GM12878 (cell line): ENCODE measurements around the gene MAP4K2. TPM values are rescaled to one million over a fixed set of nuclear protein-coding genes. Genes with fewer than 3 reads are reported as not detected.

Source experiments
- ATAC-seq: fragments of 200-7000 bp; cut with Tn5 transposase; 3 replicates; pipeline ENCODE4 v1.9.1; 2020; ENCODE audit warnings: mild to moderate bottlenecking, moderate library complexity
- BruUV-seq: library from RNA; stranded (reverse); fragments of 400-500 nt; replicated peaks from 2 replicates; lab custom pipeline; 2021; lab: Mats Ljungman, UMichigan
- CTCF ChIA-PET: fragments of 300-600 bp; sonication (Branson Sonifier 250); formaldehyde crosslinking; extraction: SDS; loops from one replicate; lab custom pipeline; 2021; ENCODE audit warnings: inconsistent platforms; lab: Yijun Ruan, JAX
- POLR2A ChIA-PET: fragments of 350-600 bp; formaldehyde crosslinking; extraction: SDS; loops from one replicate; lab custom pipeline; 2021; ENCODE audit warnings: inconsistent platforms; lab: Charles Lee
- RAD21 ChIA-PET: fragments of 300-600 bp; sonication (Branson Sonifier 250); formaldehyde crosslinking; loops from one replicate; lab custom pipeline; 2023; ENCODE audit warnings: antibody characterized with exemption; ENCODE audit not compliant: unreplicated experiment; lab: Charles Lee
- SMC1A ChIA-PET: fragments of 300-600 bp; sonication (Branson Sonifier 250); formaldehyde crosslinking; loops from one replicate; lab custom pipeline; 2023; ENCODE audit not compliant: unreplicated experiment, uncharacterized antibody; lab: Charles Lee
- DNase-seq: peaks from one replicate; pipeline ENCODE4 v3.0.0-alpha.2; 2011; ENCODE audit warnings: low read depth, low spot score
- FAIRE-seq: peaks from 3 replicates; lab custom pipeline; 2011; peaks lifted over from hg19 to GRCh38; lab: Jason Lieb, UNC
- H2AFZ ChIP-seq: 2 replicates; pipeline ENCODE4 v1.6.0; 2011; ENCODE audit warnings: low read depth, low read length, control low read depth; ENCODE audit not compliant: control insufficient read depth
- H3K27ac ChIP-seq: 2 replicates; pipeline ENCODE4 v1.5.1; 2011; ENCODE audit warnings: control low read depth; ENCODE audit not compliant: control insufficient read depth, insufficient read depth
- H3K27me3 ChIP-seq, 2 experiments: replicated peaks in 1 of 2; 2 replicates each; pipeline versions ENCODE4 v1.6.0 to v1.6.1; 2011; ENCODE audit warnings: low read length in 1 of 2; ENCODE audit not compliant: control insufficient read depth in 2 of 2, insufficient read depth in 2 of 2
- H3K36me3 ChIP-seq, 2 experiments: 2 replicates each; pipeline ENCODE4 v1.5.1; 2011; ENCODE audit warnings: low read length in 1 of 2; ENCODE audit not compliant: control insufficient read depth in 2 of 2, insufficient read depth in 2 of 2
- H3K4me1 ChIP-seq: 2 replicates; pipeline ENCODE4 v1.6.1; 2011; ENCODE audit warnings: mild to moderate bottlenecking, low read length, moderate library complexity, mixed read lengths; ENCODE audit not compliant: control insufficient read depth, insufficient read depth
- H3K4me2 ChIP-seq: 2 replicates; pipeline ENCODE4 v1.6.0; 2011; ENCODE audit warnings: control low read depth; ENCODE audit not compliant: control insufficient read depth, insufficient read depth
- H3K4me3 ChIP-seq: fragments of 200-600 bp; sonication (generic); 2 replicates; pipeline ENCODE4 v1.5.1; 2016
- H3K79me2 ChIP-seq: 2 replicates; pipeline ENCODE4 v1.6.0; 2011; ENCODE audit warnings: low read length; ENCODE audit not compliant: control insufficient read depth, insufficient read depth
- H3K9ac ChIP-seq: 2 replicates; pipeline ENCODE4 v1.8.0; 2011; ENCODE audit warnings: low read length, control low read depth, mixed read lengths; ENCODE audit not compliant: control insufficient read depth, insufficient read depth
- H3K9me3 ChIP-seq: replicated peaks from 3 replicates; pipeline ENCODE4 v1.5.1; 2011; ENCODE audit warnings: mild to moderate bottlenecking, low read length; ENCODE audit not compliant: control insufficient read depth, insufficient read depth
- H4K20me1 ChIP-seq: 2 replicates; pipeline ENCODE4 v1.6.0; 2011; ENCODE audit not compliant: control insufficient read depth, insufficient read depth
- BMI1 ChIP-seq: fragments of 450-650 bp; IDR thresholded peaks from 2 replicates; pipeline ENCODE4 v1.6.1; 2016; ENCODE audit warnings: mild to moderate bottlenecking, moderate library complexity, borderline replicate concordance
- CREM ChIP-seq: IDR thresholded peaks from 2 replicates; pipeline ENCODE4 v1.6.1; 2014; ENCODE audit warnings: antibody characterized with exemption, low read depth
- EED ChIP-seq: sonication (generic); IDR thresholded peaks from 2 replicates; pipeline ENCODE4 v1.6.1; 2016; ENCODE audit warnings: antibody characterized with exemption, low read depth
- EGR1 ChIP-seq, 2 experiments: IDR thresholded peaks; 1 replicate in 1 of 2; 2 replicates in 1 of 2; pipeline ENCODE4 v1.6.1; 2011 to 2012; ENCODE audit warnings: low read depth in 2 of 2, low read length in 2 of 2, borderline replicate concordance in 1 of 2, mild to moderate bottlenecking in 1 of 2, moderate library complexity in 1 of 2
- FOXK2 ChIP-seq: fragments of 450-650 bp; IDR thresholded peaks from 2 replicates; pipeline ENCODE4 v1.6.1; 2017; ENCODE audit warnings: mild to moderate bottlenecking, moderate library complexity
- NR2C2 ChIP-seq: IDR thresholded peaks from 2 replicates; pipeline ENCODE4 v1.6.1; 2011; ENCODE audit warnings: borderline replicate concordance, low read depth; ENCODE audit not compliant: control insufficient read depth, insufficient read length
- PAX8 ChIP-seq: fragments of 450-650 bp; IDR thresholded peaks from 2 replicates; pipeline ENCODE4 v1.6.1; 2017; ENCODE audit warnings: mild to moderate bottlenecking, moderate library complexity
- POLR2AphosphoS2 ChIP-seq: IDR thresholded peaks from 2 replicates; pipeline ENCODE4 v1.6.1; 2011; ENCODE audit warnings: low read depth, mild to moderate bottlenecking, low read length, improper control_type of control experiment, moderate library complexity
- RAD21 ChIP-seq: IDR thresholded peaks from 2 replicates; pipeline ENCODE4 v1.6.1; 2011; ENCODE audit warnings: mild to moderate bottlenecking, low read depth, low read length, moderate library complexity; ENCODE audit not compliant: insufficient read depth
- RB1 ChIP-seq: fragments of 450-650 bp; formaldehyde crosslinking; IDR thresholded peaks from 2 replicates; pipeline ENCODE4 v1.6.1; 2017; ENCODE audit warnings: mild to moderate bottlenecking, borderline replicate concordance
- SUPT20H ChIP-seq: IDR thresholded peaks from 2 replicates; pipeline ENCODE4 v1.6.1; 2011; ENCODE audit warnings: low read depth, mild to moderate bottlenecking, low read length, moderate library complexity, borderline replicate concordance; ENCODE audit not compliant: control insufficient read depth
- TARDBP ChIP-seq: IDR thresholded peaks from 2 replicates; pipeline ENCODE4 v1.6.1; 2016; ENCODE audit warnings: borderline replicate concordance
- TCF12 ChIP-seq: IDR thresholded peaks from 2 replicates; pipeline ENCODE4 v1.6.1; 2011; ENCODE audit warnings: low read depth, mild to moderate bottlenecking, low read length
- WGBS: methylation state at CpG from one replicate; pipeline ENCODE4 v1.1.6; 2016; ENCODE audit warnings: low lambda C conversion rate; ENCODE audit not compliant: insufficient replicate concordance, insufficient coverage; ENCODE audit errors: missing lambda C conversion rate; 5-methylcytosine and 5-hydroxymethylcytosine counted together
- in situ Hi-C: fragments of 300-500 bp; cut with MboI; formaldehyde crosslinking; loops from 9 replicates; pipeline ENCODE4 v1.14.3; 2018; ENCODE audit warnings: mixed read lengths
- intact Hi-C: fragments of 100-400 bp; cut with micrococcal nuclease; formaldehyde crosslinking; loops from one replicate; pipeline ENCODE4 v1.14.2; 2022; ENCODE audit not compliant: unreplicated experiment
- polyA plus RNA-seq, 11 experiments: library from polyadenylated mRNA; depleted of rRNA in 4 of 11; unstranded in 6 of 11; stranded (reverse) in 5 of 11; fragments of >200 nt; fragmentation: Nextera tagmentation in 4 of 11; fragmentation: Illumina TruSeq in 1 of 11; extraction: Ambion mirVana in 4 of 11; extraction: Trizol in 1 of 11; gene quantifications; 1 replicate in 1 of 11; 2 replicates in 10 of 11; pipeline versions ENCODE4 v1.2.1 to v1.2.3, GENCODE V29; 2011 to 2016; ENCODE audit warnings: inconsistent platforms in 2 of 11, missing spikeins in 2 of 11, low read depth in 1 of 11
- total RNA-seq, 4 experiments: library from RNA; depleted of rRNA in 3 of 4; stranded (reverse); fragments of >200 nt in 3 of 4; fragmentation: Illumina TruSeq in 1 of 4; extraction: Trizol in 1 of 4; gene quantifications; 2 replicates each; pipeline versions ENCODE4 v1.2.1 to v1.2.3, GENCODE V29; 2013 to 2021
- TF ChIP-seq, protein P1 (sequence below): fragments of 450-650 bp; formaldehyde crosslinking; IDR thresholded peaks from 2 replicates; pipeline ENCODE4 v1.4.0; 2020; ENCODE audit warnings: mild to moderate bottlenecking, moderate library complexity
- TF ChIP-seq, protein P2 (sequence below): IDR thresholded peaks from 2 replicates; pipeline ENCODE4 v1.6.1; 2012; ENCODE audit warnings: low read depth, low read length, improper control_type of control experiment
- TF ChIP-seq, protein P3 (sequence below): fragments of 450-650 bp; IDR thresholded peaks from 2 replicates; pipeline ENCODE4 v1.6.1; 2017; ENCODE audit warnings: borderline replicate concordance
- TF ChIP-seq, protein P4 (sequence below): fragments of 150-350 bp; IDR thresholded peaks from 2 replicates; pipeline ENCODE4 v1.6.1; 2014; ENCODE audit warnings: mild to moderate bottlenecking, low read depth, low read length

Gene MAP4K2
- total and polyA plus RNA-seq, 10 of the 15 experiments (the other 5 are each of a cell fraction or from before 2014, with no cell fraction given): 0.98 to 78.1 (median 48.9) TPM

DNA sequence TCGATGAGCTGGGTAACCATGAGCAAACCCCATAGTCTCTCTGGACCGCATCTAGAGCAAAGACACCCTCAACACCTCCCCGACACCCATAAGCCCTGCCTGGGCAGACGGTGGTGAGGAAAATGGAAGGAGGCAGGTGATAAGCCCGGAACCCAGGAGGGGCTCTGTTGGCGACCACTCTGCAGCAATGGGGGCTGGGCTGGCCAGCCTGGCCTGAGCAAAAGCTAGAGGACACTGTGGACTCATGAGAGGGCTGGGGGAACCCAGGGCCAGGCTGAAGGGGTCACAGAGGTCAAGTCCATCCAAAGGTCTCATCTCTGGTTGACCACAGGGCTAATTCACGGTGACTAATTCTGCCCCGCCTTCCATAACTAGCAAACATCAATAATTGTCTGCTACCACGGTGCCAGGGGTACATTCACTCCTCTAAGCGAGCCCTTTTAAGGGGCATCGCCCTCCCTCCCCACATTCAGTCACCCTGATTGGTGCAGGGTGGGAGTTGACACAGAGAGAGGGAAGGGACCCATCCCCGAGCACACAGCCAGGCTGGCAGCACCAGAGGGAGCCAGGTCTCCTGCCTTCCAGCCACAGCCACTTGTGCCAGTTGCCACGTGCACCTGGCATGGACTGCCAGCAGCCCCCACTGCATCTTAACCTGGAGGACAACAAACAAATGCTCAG, 47.2 kb downstream of the MAP4K2 start:
- FAIRE-seq: no peak
- no peak for TF ChIP-seq EGR1 (IDR thresholded peaks at IDR 0.05; ENCODE audit: borderline replicate concordance in 1 of 2, low read depth in 2 of 2, low read length in 2 of 2)
- TF ChIP-seq, protein P1, sequence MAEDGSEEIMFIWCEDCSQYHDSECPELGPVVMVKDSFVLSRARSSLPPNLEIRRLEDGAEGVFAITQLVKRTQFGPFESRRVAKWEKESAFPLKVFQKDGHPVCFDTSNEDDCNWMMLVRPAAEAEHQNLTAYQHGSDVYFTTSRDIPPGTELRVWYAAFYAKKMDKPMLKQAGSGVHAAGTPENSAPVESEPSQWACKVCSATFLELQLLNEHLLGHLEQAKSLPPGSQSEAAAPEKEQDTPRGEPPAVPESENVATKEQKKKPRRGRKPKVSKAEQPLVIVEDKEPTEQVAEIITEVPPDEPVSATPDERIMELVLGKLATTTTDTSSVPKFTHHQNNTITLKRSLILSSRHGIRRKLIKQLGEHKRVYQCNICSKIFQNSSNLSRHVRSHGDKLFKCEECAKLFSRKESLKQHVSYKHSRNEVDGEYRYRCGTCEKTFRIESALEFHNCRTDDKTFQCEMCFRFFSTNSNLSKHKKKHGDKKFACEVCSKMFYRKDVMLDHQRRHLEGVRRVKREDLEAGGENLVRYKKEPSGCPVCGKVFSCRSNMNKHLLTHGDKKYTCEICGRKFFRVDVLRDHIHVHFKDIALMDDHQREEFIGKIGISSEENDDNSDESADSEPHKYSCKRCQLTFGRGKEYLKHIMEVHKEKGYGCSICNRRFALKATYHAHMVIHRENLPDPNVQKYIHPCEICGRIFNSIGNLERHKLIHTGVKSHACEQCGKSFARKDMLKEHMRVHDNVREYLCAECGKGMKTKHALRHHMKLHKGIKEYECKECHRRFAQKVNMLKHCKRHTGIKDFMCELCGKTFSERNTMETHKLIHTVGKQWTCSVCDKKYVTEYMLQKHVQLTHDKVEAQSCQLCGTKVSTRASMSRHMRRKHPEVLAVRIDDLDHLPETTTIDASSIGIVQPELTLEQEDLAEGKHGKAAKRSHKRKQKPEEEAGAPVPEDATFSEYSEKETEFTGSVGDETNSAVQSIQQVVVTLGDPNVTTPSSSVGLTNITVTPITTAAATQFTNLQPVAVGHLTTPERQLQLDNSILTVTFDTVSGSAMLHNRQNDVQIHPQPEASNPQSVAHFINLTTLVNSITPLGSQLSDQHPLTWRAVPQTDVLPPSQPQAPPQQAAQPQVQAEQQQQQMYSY (CRISPR knock-in tag): no peak
- no peak for TF ChIP-seq CREM
- TF ChIP-seq, protein P2, sequence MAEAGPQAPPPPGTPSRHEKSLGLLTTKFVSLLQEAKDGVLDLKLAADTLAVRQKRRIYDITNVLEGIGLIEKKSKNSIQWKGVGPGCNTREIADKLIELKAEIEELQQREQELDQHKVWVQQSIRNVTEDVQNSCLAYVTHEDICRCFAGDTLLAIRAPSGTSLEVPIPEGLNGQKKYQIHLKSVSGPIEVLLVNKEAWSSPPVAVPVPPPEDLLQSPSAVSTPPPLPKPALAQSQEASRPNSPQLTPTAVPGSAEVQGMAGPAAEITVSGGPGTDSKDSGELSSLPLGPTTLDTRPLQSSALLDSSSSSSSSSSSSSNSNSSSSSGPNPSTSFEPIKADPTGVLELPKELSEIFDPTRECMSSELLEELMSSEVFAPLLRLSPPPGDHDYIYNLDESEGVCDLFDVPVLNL: no peak
- TF ChIP-seq TCF12: no peak
- TF ChIP-seq EED: no peak
- TF ChIP-seq, protein P3, sequence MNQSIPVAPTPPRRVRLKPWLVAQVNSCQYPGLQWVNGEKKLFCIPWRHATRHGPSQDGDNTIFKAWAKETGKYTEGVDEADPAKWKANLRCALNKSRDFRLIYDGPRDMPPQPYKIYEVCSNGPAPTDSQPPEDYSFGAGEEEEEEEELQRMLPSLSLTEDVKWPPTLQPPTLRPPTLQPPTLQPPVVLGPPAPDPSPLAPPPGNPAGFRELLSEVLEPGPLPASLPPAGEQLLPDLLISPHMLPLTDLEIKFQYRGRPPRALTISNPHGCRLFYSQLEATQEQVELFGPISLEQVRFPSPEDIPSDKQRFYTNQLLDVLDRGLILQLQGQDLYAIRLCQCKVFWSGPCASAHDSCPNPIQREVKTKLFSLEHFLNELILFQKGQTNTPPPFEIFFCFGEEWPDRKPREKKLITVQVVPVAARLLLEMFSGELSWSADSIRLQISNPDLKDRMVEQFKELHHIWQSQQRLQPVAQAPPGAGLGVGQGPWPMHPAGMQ: no peak
- TF ChIP-seq RAD21: no peak
- TF ChIP-seq NR2C2: no peak
- TF ChIP-seq RB1: no peak
- no peak for TF ChIP-seq SUPT20H
- TF ChIP-seq BMI1: no peak
- TF ChIP-seq TARDBP: no peak
- TF ChIP-seq, protein P4, sequence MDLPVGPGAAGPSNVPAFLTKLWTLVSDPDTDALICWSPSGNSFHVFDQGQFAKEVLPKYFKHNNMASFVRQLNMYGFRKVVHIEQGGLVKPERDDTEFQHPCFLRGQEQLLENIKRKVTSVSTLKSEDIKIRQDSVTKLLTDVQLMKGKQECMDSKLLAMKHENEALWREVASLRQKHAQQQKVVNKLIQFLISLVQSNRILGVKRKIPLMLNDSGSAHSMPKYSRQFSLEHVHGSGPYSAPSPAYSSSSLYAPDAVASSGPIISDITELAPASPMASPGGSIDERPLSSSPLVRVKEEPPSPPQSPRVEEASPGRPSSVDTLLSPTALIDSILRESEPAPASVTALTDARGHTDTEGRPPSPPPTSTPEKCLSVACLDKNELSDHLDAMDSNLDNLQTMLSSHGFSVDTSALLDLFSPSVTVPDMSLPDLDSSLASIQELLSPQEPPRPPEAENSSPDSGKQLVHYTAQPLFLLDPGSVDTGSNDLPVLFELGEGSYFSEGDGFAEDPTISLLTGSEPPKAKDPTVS: no peak
- no peak for TF ChIP-seq PAX8
- no peak for TF ChIP-seq FOXK2
- no peak for TF ChIP-seq POLR2AphosphoS2

More for the DNA sequence above, 47.2 kb downstream of the MAP4K2 start:
- no TSS peak for BruUV-seq
- no peaks in the 10 kb centered on the region for H3K9me3 ChIP-seq
- H3K27me3 ChIP-seq: no peaks in the 10 kb centered on the region
- RAD21 ChIA-PET: interaction anchor here (0.5 kb wide), 1 partner anchor 273 kb away, joined by 3 read pairs; no protein-coding TSS in a partner anchor
- CTCF ChIA-PET: interaction anchor here (0.7 to 1.1 kb wide), 2 partner anchors 12 to 15 kb away, joined by 3 read pairs; partner anchors contain the start of gene RASGRP2
- POLR2A ChIA-PET: no interaction called here
- H3K9ac ChIP-seq: no peak overlapping the region
- DNase-seq: no peak
- in situ Hi-C loops (no loop called here), intact Hi-C loops (no loop called here)
- no peak overlapping the region for H2AFZ ChIP-seq
- no peak overlapping the region for H3K27ac ChIP-seq
- ATAC-seq: no peak
- SMC1A ChIA-PET: no interaction called here
- H3K4me1 ChIP-seq: no peaks in the 10 kb centered on the region
- no peak overlapping the region for H3K4me2 ChIP-seq
- H4K20me1 ChIP-seq: no peaks in the 10 kb centered on the region
- H3K36me3 ChIP-seq: no peaks in the 10 kb centered on the region; a peak in 1 of 4 replicates
- H3K4me3 ChIP-seq: no peak overlapping the region
- WGBS: 41% methylated on average over 13 of the region's 13 CpGs
- H3K79me2 ChIP-seq: no peaks in the 10 kb centered on the region
